AG04450 (cell line): Measurements from ENCODE around the gene DNTT. TPM values are rescaled to one million over a fixed set of nuclear protein-coding genes. Genes with fewer than 3 reads are reported as not detected.

Source experiments
- CTCF ChIA-PET: fragments of 300-600, 350-600 bp; formaldehyde crosslinking; extraction: SDS; loops from one replicate; lab custom pipeline; 2022; ENCODE audit warnings: antibody characterized with exemption, inconsistent platforms; lab: Charles Lee
- POLR2A ChIA-PET: fragments of 350-600 bp; formaldehyde crosslinking; extraction: SDS; loops from one replicate; lab custom pipeline; 2021; ENCODE audit warnings: antibody characterized with exemption, inconsistent platforms; lab: Yijun Ruan, JAX
- DNase-seq: peaks from one replicate; pipeline ENCODE4 v3.0.0-alpha.2; 2011; ENCODE audit warnings: low read depth, low spot score
- H3K27ac ChIP-seq: one replicate; pipeline ENCODE4 v1.5.1; 2012; ENCODE audit warnings: low read depth, low read length, control low read depth
- H3K27me3 ChIP-seq: one replicate; pipeline ENCODE4 v1.6.0; 2012; ENCODE audit warnings: low read length; ENCODE audit not compliant: control insufficient read depth, insufficient read depth
- H3K4me3 ChIP-seq: 2 replicates; pipeline ENCODE4 v1.5.1; 2011; ENCODE audit warnings: mild to moderate bottlenecking, low read depth, low read length, control low read depth
- H3K9me3 ChIP-seq: 2 replicates; pipeline ENCODE4 v1.5.1; 2012; ENCODE audit warnings: low read length; ENCODE audit not compliant: control insufficient read depth, insufficient read depth
- CTCF ChIP-seq: IDR thresholded peaks from 2 replicates; pipeline ENCODE4 v1.5.1; 2011; ENCODE audit warnings: low read depth, low read length, control low read depth, inconsistent platforms
- polyA plus RNA-seq: library from polyadenylated mRNA; depleted of rRNA; stranded (reverse); fragments of >200 nt; gene quantifications from 2 replicates; pipeline ENCODE4 v1.2.3, GENCODE V29; 2011

DNTT gene
- polyA plus RNA-seq, 1 experiment = not detected

GRCh38 chr10:96377816-96378294 lies 73.6 kb downstream of the DNTT start:
- POLR2A ChIA-PET = no interaction called here
- Histone ChIP-seq H3K27me3 (peaks cover 12% of the 10 kb centered on the region), H3K9me3 (no peaks in the 10 kb centered on the region), H3K27ac (no peak overlapping the region), H3K4me3 (no peak overlapping the region)
- CTCF ChIA-PET = interaction anchor here (0.8 to 1.0 kb wide), 3 partner anchors 11 to 133 kb away, joined by 3 read pairs; no protein-coding TSS in a partner anchor
- TF ChIP-seq CTCF = no peak
- DNase-seq = no peak

GRCh38 chr10:96378741-96379140 lies 74.5 kb downstream of the DNTT start:
- H3K9me3 ChIP-seq = no peaks in the 10 kb centered on the region
- POLR2A ChIA-PET = no interaction called here
- no peak for DNase-seq
- CTCF ChIA-PET = interaction anchor here (2.6 kb wide), 1 partner anchor 8 kb away, joined by 8 read pairs; no protein-coding TSS in a partner anchor
- no peak for TF ChIP-seq CTCF
- H3K27ac ChIP-seq = no peak overlapping the region
- H3K4me3 ChIP-seq = no peak overlapping the region
- H3K27me3 ChIP-seq = peaks cover 10% of the 10 kb centered on the region

DNA sequence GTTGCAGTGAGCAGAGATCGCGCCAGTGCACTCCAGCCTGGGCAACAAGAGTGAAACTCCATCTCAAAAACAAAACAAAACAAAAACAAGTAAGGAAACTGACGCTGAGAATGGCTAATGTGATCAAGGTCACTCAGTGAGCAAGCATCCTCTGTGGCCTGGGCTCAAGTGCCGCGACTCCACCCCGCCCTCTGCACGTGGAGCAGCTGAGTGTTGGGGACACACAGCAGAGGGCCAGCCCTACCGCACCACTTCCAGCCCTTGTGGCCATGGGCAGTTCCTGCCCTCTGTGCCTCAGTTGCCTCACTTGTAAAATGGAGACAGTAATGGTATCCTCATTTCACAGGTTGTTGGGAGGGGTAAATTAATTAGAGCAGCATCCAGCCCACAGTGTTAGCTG lies 75.5 kb downstream of the DNTT start:
- CTCF ChIA-PET = interaction anchor here (2.6 kb wide), 1 partner anchor 9 kb away, joined by 8 read pairs; no protein-coding TSS in a partner anchor
- POLR2A ChIA-PET = no interaction called here
- H3K4me3 ChIP-seq = no peak overlapping the region

DNA sequence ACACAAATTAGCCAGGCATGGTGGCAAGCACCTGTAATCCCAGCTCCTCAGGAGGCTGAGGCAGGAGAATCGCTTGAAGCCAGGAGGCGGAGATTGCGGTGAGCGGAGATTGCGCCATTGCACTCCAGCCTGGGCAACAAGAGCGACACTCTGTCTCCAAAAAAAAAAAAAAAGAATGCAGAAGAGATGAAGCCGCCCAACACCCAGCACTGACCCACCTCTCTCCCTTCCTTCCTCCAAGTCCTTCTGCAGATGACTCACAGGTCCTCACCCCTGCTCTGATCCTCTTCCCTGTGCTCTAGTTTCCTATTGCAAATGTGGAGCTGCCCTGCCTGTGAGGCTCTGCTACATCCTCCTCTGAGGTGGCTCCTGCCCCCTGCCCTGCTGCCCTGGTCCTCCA lies 76.6 kb downstream of the DNTT start:
- DNase-seq = no peak
- ChIA-PET POLR2A (no interaction called here), CTCF (interaction anchor here (2.6 kb wide), 1 partner anchor 10 kb away, joined by 8 read pairs; no protein-coding TSS in a partner anchor)
- Histone ChIP-seq H3K9me3 (no peaks in the 10 kb centered on the region), H3K27me3 (peaks cover 3% of the 10 kb centered on the region), H3K4me3 (no peak overlapping the region), H3K27ac (no peak overlapping the region)
- no peak for TF ChIP-seq CTCF

More for the DNA sequence above, 75.5 kb downstream of the DNTT start:
- Histone ChIP-seq H3K9me3 (no peaks in the 10 kb centered on the region), H3K27me3 (peaks cover 3% of the 10 kb centered on the region), H3K27ac (no peak overlapping the region)
- TF ChIP-seq CTCF = no peak
- no peak for DNase-seq

DNA sequence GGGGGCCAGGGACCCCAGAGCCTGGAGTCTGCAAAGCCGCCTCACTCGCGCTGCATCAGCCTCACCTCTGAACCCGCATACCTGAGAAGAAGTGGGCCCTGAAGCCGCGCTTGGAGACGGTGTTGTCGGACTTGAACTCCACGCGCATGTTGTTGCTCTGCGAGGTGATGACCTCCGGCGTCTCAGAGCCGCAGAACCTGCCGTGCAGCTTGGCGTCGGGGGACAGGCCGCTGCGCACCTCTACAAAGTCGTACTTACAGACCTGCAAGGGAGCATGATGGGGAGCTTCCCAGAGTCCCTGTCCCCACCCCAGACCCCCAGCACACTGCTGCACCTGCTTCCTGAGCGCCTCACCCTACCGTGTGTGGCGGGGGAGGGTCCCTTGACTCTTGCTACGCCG lies 80.3 kb downstream of the DNTT start:
- TF ChIP-seq CTCF = no peak

More for the DNA sequence above, 80.3 kb downstream of the DNTT start:
- Histone ChIP-seq H3K27me3 (peaks cover 3% of the 10 kb centered on the region), H3K4me3 (no peak overlapping the region), H3K27ac (no peak overlapping the region), H3K9me3 (no peaks in the 10 kb centered on the region)
- POLR2A ChIA-PET = no interaction called here
- CTCF ChIA-PET = interaction anchor here (0.8 to 2.5 kb wide), 2 partner anchors 9 to 14 kb away, joined by 3 to 11 read pairs; no protein-coding TSS in a partner anchor
- no peak for DNase-seq
